Measurements from ENCODE around the gene TIAM2.

TIAM2 gene

GRCh38 chr6:155252581-155252980 is 257.5 kb downstream of the TIAM2 start:
- no peak for FAIRE-seq
- TF ChIP-seq POLR2A (IDR thresholded peaks at IDR 0.05; ENCODE audit: low read depth, low read length) = no peak
- no peak for DNase-seq (ENCODE audit: insufficient read length, low spot score)

GRCh38 chr6:155253337-155253736 is 258.2 kb downstream of the TIAM2 start:
- no peak for TF ChIP-seq POLR2A (IDR thresholded peaks at IDR 0.05; ENCODE audit: low read depth, low read length)
- FAIRE-seq = no peak

GRCh38 chr6:155254139-155254538 is 259.0 kb downstream of the TIAM2 start:
- no peak for FAIRE-seq
- DNase-seq (ENCODE audit: insufficient read length, low spot score) = no peak
- TF ChIP-seq POLR2A (IDR thresholded peaks at IDR 0.05; ENCODE audit: low read depth, low read length) = no peak

More at GRCh38 chr6:155253337-155253736, 258.2 kb downstream of the TIAM2 start:
- no peak for DNase-seq (ENCODE audit: insufficient read length, low spot score)

GRCh38 chr6:155256122-155256795 is 261.1 kb downstream of the TIAM2 start:
- DNase-seq (ENCODE audit: insufficient read length, low spot score) = no peak
- no peak for TF ChIP-seq POLR2A (IDR thresholded peaks at IDR 0.05; ENCODE audit: low read depth, low read length)
- no peak for FAIRE-seq

GRCh38 chr6:155257796-155258195 is 262.7 kb downstream of the TIAM2 start:
- no peak for FAIRE-seq
- no peak for TF ChIP-seq POLR2A (IDR thresholded peaks at IDR 0.05; ENCODE audit: low read depth, low read length)
- DNase-seq (ENCODE audit: insufficient read length, low spot score) = no peak

- no peak for TF ChIP-seq POLR2A (IDR thresholded peaks at IDR 0.05; ENCODE audit: low read depth, low read length)
- no peak for FAIRE-seq
- no peak for DNase-seq (ENCODE audit: insufficient read length, low spot score)
Observed at GRCh38 chr6:155259204-155259603, 264.1 kb downstream of the TIAM2 start.

GRCh38 chr6:155259897-155260296 is 264.8 kb downstream of the TIAM2 start:
- no peak for DNase-seq (ENCODE audit: insufficient read length, low spot score)

GRCh38 chr6:155260686-155261085 is 265.6 kb downstream of the TIAM2 start:
- FAIRE-seq (no peak), DNase-seq (ENCODE audit: insufficient read length, low spot score) (no peak)
- TF ChIP-seq POLR2A (IDR thresholded peaks at IDR 0.05; ENCODE audit: low read depth, low read length) = no peak

More at GRCh38 chr6:155259897-155260296, 264.8 kb downstream of the TIAM2 start:
- FAIRE-seq = no peak
- TF ChIP-seq POLR2A (IDR thresholded peaks at IDR 0.05; ENCODE audit: low read depth, low read length) = no peak

- DNase-seq (ENCODE audit: insufficient read length, low spot score) (no peak), FAIRE-seq (no peak)
- no peak for TF ChIP-seq POLR2A (IDR thresholded peaks at IDR 0.05; ENCODE audit: low read depth, low read length)
Observed at GRCh38 chr6:155261111-155261900, 266.2 kb downstream of the TIAM2 start.

GRCh38 chr6:155262655-155263054 is 267.5 kb downstream of the TIAM2 start:
- FAIRE-seq (no peak), DNase-seq (ENCODE audit: insufficient read length, low spot score) (no peak)
- TF ChIP-seq POLR2A (IDR thresholded peaks at IDR 0.05; ENCODE audit: low read depth, low read length) = no peak

GRCh38 chr6:155263373-155264063 is 268.4 kb downstream of the TIAM2 start, which contains the start of gene CLDN20:
Gene CLDN20, plus strand, starts transcription at chr6:155264013. Its CDS starts 11,707 bp downstream, at chr6:155275720.
- TF ChIP-seq POLR2A (IDR thresholded peaks at IDR 0.05; ENCODE audit: low read depth, low read length) = no peak
- FAIRE-seq (no peak), DNase-seq (ENCODE audit: insufficient read length, low spot score) (no peak)

GRCh38 chr6:155264693-155265320 is 269.7 kb downstream of the TIAM2 start:
- FAIRE-seq = no peak
- no peak for TF ChIP-seq POLR2A (IDR thresholded peaks at IDR 0.05; ENCODE audit: low read depth, low read length)
- DNase-seq (ENCODE audit: insufficient read length, low spot score) = no peak

GRCh38 chr6:155265843-155266535 is 270.9 kb downstream of the TIAM2 start:
- DNase-seq (ENCODE audit: insufficient read length, low spot score) (no peak), FAIRE-seq (no peak)
- no peak for TF ChIP-seq POLR2A (IDR thresholded peaks at IDR 0.05; ENCODE audit: low read depth, low read length)

Measured in H54 (cell line).